NCI-H69 (cell line): ENCODE data around the gene NLGN2.
A peak's percentile ranks its signal among the peaks of the same experiment; 100 is the strongest.

Experiments
- DNase-seq: peaks from one replicate; lab custom pipeline; 2025; lab: John Stamatoyannopoulos, UW

Gene NLGN2

DNA sequence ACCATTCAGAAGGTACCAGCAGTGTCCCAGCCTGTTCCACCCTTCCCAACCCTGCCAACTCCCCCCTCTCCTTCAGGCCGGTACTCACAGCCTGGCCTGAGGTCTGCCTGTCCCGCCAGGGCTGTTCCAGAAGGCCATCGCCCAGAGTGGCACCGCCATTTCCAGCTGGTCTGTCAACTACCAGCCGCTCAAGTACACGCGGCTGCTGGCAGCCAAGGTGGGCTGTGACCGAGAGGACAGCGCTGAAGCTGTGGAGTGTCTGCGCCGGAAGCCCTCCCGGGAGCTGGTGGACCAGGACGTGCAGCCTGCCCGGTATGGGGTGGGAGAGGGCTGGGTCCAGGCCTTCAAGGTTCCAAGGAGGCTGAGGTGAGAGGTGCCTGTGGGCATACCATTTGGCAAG, 7.2 kb downstream of the NLGN2 start:
- no peak for DNase-seq

DNA sequence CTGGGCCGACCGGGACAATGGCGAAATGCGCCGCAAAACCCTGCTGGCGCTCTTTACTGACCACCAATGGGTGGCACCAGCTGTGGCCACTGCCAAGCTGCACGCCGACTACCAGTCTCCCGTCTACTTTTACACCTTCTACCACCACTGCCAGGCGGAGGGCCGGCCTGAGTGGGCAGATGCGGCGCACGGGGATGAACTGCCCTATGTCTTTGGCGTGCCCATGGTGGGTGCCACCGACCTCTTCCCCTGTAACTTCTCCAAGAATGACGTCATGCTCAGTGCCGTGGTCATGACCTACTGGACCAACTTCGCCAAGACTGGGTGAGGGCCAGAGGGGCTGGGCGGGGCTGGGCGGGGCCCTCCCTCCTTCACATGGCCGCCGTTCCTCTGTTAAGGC, 8.1 kb downstream of the NLGN2 start:
- DNase-seq, result no peak

DNA sequence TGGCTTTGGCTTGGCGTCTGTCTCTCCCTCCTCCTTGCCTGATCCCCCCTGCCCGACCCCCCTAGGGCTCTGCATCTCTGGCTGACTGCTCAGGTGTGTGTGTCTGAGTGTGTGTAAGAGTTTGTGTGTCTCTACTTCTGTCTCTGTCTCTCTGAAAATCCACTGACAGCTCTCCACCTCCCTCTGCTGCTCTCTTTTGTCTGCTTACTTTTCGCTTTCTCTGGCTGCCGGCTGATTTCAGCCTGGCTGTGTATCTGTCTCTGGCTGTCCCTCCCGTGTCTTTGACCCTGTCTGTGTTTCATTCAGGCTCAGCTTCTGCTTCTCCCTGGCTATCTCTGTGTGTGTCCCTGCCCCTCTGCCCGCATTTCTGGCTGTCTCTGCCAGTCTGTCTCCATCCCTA, 8.7 kb downstream of the NLGN2 start:
- DNase-seq, result no peak

DNA sequence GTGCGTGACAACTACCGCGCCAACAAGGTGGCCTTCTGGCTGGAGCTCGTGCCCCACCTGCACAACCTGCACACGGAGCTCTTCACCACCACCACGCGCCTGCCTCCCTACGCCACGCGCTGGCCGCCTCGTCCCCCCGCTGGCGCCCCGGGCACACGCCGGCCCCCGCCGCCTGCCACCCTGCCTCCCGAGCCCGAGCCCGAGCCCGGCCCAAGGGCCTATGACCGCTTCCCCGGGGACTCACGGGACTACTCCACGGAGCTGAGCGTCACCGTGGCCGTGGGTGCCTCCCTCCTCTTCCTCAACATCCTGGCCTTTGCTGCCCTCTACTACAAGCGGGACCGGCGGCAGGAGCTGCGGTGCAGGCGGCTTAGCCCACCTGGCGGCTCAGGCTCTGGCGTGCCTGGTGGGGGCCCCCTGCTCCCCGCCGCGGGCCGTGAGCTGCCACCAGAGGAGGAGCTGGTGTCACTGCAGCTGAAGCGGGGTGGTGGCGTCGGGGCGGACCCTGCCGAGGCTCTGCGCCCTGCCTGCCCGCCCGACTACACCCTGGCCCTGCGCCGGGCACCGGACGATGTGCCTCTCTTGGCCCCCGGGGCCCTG, 9.5 kb downstream of the NLGN2 start:
- DNase-seq, result no peak

- no peak for DNase-seq
These were observed 11.0 kb downstream of the NLGN2 start for GRCh38 chr17:7418472-7419152.

DNA sequence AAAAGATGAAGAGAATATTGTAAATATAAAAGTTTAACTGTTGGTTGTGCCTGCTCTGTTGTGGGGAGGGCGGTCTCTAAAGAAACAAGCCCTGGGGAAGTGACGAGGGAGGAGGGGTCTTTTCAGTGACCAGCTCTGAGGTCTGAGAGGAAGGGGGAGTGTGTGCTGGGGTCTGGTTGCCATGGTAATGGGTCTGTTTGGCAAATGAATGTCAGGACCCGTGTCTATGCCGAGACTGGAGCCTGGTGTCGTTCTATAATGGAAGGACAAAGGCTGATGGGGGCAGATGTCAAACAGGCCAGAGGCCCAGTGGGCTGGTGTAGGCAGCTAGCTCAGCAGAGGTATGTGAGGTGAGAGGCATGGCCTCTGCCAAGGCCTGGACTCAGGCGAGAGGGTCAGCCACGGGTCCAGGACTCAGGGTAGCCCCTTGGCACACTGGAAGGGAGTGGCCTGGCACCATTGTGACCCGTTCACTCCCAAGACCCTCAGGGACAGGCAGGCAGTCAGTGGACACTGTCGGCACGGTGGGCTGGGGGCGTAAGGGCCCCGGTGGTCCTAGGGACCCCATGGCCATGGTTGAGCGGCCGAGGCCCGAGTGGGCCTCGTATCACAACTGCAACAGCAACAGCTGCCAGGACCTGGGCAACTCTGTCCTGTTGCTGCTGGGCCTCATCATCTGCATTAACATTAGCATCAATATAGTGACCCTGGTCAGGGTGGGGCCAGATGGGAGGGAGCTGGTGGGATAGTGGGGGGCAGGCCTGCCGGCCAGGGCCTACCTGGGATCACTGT, 12.4 kb downstream of the NLGN2 start, which contains the start of gene SPEM1:
TSS of gene SPEM1 (plus strand) at position 506 of the 792 bp plus-strand sequence. CDS start at position 567, 61 bp downstream.
- no peak for DNase-seq

DNA sequence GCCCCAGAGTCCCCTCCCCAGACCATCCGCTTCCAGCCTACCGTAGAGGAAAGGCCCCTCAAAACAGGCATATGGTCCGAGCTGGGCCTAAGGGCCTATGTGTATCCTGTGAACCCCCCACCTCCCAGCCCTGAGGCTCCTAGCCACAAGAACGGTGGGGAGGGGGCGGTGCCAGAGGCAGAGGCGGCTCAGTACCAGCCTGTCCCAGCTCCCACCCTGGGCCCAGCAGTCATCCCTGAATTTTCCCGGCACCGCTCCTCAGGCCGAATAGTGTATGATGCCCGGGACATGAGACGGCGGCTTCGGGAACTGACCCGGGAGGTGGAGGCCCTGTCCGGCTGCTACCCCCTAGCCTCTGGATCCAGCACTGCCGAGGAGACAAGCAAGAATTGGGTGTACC, 13.5 kb downstream of the NLGN2 start:
- no peak for DNase-seq

DNA sequence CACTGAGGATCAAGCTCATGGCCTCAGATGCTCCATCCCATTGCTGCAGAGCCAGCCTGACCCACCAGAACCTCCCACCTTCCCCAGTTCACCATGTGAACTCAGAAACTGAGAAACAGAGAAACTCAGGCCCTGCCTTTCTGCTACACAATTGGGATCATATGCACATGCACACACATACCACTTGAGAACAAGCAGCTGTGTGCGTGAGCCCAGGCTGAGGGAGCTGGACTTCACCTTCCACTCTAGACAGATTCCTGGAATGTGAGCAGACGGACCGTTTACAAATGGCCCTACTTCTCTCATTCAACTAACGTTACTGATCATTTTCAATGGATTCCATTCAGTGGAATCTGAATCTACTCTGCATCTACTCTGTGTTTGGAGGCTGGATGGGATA, 16.0 kb downstream of the NLGN2 start:
- DNase-seq, result no peak

- DNase-seq, result no peak
These were observed 17.7 kb downstream of the NLGN2 start, which contains the start of gene SPEM2 for GRCh38 chr17:7425316-7425715. Gene SPEM2, plus strand, starts transcription at chr17:7425616. Its CDS starts 73 bp downstream, at chr17:7425689.

GRCh38 chr17:7425756-7426155, 18.1 kb downstream of the NLGN2 start:
- no peak for DNase-seq

DNA sequence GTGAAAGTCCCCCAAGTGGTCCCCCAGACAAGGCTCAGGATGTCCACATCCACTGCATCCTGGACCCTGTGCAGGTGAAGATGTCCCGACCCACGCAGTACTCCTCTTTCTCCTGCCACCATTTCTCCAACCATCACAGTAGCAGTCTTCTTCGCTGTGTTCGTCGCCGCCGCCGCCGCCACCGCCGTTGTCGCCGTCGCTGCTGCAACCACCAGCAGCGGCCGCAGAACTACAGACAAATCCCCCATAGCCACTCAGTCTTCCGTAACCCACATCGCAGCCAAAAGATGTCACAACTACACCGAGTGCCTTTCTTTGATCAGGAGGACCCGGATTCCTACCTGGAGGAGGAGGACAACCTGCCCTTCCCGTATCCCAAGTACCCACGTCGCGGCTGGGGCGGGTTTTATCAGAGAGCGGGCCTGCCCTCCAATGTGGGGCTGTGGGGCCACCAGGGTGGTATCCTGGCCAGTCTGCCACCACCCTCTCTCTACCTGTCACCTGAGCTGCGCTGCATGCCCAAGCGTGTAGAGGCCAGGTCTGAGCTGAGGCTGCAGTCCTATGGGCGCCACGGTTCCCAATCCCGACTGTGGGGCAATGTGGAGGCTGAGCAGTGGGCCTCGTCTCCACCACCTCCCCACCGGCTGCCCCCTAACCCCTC, 18.7 kb downstream of the NLGN2 start:
- no peak for DNase-seq

DNA sequence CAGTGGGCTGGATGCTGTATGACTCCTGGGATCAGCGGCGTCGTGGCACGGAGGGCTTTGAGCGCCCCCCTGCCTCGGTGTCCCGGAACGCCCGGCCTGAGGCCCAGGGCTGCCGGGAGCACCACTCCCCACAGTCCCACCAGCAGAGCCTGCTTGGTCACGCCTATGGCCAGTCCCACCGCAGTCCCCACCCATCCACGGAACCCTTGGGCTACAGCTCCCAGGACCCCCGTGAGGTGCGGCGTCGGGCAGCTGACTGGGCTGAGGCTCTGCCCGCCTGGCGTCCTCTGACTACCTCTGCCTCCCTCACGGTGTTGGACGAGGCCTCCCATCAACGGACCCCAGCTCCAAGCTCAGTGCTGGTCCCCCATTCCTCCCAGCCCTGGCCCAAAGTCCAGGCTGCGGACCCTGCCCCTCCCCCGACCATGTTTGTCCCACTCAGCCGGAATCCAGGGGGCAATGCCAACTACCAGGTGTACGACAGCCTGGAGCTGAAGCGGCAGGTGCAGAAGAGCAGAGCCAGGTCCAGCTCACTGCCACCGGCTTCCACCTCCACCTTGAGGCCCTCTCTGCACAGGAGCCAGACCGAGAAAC, 19.3 kb downstream of the NLGN2 start:
- no peak for DNase-seq

GRCh38 chr17:7427549-7427948, 19.9 kb downstream of the NLGN2 start:
- DNase-seq, result no peak

GRCh38 chr17:7428557-7428956, 20.9 kb downstream of the NLGN2 start, which contains the start of gene SPEM3:
Gene SPEM3, plus strand, starts transcription at chr17:7428857. Its CDS starts 46 bp downstream, at chr17:7428903.
- no peak for DNase-seq

GRCh38 chr17:7429722-7430121, 22.1 kb downstream of the NLGN2 start:
- no peak for DNase-seq

DNA sequence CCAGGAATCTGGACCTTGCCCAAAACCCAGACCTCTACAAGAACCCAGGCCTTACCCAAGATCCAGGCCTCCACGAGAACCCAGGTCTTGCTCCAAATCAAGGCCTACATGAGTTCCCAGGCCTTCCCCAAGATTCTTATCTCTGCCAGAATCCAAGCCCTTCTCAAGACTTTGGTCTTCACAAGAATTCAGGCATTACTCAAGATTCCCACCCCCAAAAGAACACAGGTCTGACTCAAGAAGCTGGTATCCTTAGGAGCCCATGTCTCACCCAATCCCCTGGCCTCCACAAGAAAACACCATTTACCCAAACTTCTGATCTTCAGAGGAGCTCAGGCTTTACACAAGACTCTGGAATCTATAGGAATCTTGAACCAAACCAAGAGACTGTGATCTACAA, 23.6 kb downstream of the NLGN2 start:
- DNase-seq, result no peak

DNA sequence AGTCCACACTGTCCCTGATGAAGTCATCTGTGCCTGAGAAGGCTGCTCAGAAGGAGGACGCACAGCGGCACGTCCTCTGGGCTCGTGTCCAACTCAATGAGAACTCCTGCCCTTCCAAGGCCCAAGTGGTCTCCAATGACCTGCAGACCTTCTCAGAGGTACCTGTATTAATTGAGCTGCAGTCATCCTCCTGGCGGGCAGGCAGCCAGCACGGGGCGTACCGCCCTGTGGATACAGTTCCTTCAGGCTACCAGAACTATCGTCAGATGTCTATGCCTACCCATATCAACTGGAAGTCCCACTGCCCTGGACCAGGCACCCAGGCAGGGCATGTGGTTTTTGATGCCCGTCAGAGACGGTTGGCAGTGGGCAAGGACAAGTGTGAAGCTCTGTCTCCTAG, 24.7 kb downstream of the NLGN2 start:
- DNase-seq, result no peak

DNA sequence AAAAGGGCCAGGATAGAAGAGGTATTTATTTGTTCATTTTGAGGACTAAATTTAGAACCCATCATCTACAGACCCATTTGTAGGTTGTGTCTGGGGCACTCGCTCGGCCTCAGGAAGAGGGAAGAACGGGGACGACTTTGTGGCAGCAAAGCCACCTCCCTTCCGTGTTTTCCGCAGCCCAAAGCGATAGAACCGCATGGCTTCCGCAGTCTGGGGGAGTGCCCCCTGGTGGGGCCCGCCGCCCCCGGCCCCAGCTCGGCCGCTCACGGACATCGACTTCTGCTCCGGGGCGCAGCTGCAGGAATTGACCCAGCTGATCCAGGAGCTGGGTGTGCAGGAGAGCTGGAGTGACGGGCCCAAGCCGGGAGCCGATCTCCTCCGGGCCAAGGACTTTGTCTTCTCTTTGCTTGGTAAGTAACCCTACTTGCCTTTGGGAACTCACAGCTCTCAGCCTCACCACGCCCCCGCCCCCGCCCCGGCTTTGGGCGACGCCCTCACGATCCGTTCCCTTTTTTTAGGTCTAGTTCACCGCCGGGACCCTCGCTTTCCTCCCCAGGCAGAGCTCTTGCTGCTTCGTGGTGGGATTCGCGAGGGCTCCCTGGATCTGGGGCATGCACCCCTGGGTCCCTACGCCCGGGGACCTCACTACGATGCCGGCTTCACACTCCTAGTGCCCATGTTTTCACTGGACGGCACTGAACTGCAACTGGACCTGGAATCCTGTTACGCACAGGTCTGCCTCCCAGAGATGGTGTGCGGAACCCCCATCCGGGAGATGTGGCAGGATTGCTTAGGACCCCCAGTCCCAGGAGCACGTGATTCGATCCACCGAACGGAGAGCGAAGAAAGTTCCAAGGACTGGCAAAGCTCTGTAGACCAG, 28.3 kb downstream of the NLGN2 start:
- DNase-seq, result peak; percentile 19

DNA sequence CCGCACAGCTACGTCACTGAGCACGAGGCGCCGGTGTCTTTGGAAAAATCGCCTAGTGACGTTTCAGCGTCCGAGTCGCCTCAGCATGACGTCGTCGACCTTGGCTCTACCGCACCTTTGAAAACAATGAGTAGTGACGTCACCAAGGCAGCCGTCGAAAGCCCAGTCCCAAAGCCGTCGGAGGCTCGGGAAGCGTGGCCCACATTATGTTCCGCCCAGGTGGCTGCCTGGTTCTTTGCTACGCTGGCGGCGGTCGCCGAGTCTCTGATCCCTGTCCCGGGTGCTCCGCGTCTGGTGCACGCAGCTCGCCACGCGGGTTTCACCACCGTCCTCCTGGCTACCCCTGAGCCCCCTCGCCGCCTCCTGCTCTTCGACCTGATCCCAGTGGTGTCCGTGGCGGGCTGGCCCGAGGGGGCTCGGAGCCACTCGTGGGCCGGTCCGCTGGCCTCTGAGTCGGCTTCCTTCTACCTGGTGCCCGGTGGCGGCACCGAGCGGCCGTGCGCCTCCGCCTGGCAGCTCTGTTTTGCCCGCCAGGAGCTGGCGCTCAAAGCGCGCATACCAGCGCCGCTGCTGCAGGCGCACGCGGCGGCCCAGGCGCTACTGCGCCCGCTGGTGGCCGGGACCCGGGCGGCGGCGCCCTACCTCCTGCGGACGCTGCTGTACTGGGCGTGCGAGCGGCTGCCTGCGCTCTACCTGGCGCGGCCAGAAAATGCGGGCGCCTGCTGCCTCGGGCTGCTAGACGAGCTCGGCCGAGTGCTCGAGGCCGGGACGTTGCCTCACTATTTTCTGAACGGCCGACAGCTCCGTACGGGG, 29.1 kb downstream of the NLGN2 start:
- peak; percentile 86 for DNase-seq

GRCh38 chr17:7437369-7437863, 29.8 kb downstream of the NLGN2 start:
- DNase-seq, result no peak
